HG02852 (cell line): ENCODE results near the gene FHAD1.
"Not testable (repeated sequence)": the region's sequence is repeated elsewhere in the genome, so short reads cannot be mapped to it uniquely, and the experiment has no call there.

Experiments
- ATAC-seq: cut with Tn5 transposase; IDR thresholded peaks from one replicate; pipeline ENCODE4 v1.9.1; 2021; ENCODE audit warnings: mild to moderate bottlenecking, moderate library complexity; ENCODE audit not compliant: unreplicated experiment

The FHAD1 gene

DNA sequence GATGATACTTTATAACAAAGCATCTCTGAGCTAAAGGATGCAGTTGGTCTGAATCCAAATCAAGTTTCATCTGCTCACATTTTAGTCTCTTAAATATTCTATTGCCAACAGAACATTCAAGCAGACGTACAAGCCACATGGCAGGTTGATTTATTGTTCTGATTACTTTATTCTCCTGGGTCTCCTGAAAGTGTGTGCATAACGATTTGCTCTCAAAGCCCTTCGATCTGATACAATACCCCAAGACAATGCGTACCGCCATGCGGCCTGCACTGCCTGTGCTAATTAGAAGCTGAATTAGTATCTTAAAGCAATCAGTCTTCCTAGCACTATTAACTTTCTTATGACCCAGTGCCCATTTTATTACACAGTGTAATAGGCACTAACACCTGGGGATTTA, 56.9 kb downstream of the FHAD1 start:
- ATAC-seq: no peak

GRCh38 chr1:15304708-15305467, 57.9 kb downstream of the FHAD1 start:
- no peak for ATAC-seq

DNA sequence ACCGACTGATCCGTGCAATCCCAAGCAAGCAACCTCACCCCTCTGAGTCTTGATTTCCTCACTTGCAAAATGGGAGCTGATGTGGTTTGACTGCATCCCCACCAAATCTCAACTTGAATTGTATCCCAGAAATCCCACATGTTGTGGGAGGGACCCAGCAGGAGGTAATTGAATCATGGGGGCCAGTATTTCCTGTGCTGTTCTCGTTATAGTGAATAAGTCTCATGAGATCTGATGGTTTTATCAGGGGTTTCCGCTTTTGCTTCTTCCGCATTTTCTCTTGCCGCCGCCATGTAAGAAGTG, 58.4 kb downstream of the FHAD1 start:
- no peak for ATAC-seq

GRCh38 chr1:15306352-15306751, 59.3 kb downstream of the FHAD1 start:
- ATAC-seq: not testable (repeated sequence)

DNA sequence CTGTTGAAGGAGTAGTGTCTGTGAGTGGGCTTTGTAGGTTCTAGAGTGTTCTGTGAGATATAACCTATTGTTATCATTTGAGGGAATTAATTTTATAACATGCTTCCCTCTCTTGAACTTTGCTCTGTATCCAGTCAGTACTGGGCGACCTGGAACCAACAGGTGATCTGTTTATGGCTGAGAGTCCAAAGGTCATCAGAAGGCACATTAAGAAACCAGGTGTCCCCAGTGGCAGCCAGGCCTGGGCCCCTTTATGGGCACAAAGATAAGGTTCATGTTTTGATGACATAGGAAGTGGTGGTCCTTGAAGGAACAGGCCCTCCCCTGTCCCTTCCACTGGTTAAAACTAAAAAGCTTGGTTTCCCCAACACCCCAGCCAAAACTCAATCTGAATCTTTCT, 61.1 kb downstream of the FHAD1 start:
- no peak for ATAC-seq

DNA sequence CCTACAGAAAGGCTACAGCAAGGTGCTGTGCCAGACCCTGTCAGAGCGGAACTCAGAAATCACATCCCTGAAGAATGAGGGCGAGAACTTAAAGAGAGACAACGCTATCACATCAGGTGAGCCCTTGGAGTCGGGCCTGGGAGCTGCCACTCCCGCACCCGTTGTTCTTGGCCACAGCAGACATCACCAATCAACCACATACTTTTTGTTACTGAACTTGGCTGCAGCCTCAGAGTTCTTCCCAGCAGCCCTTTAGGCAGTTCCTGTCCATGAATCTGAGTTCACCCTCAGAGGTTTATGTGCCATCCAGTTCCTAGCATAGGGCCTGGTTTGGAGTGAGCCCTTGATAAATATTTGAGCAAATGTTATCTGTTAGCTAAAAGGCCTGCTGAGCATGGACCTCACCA, 61.6 kb downstream of the FHAD1 start:
- no peak for ATAC-seq

DNA sequence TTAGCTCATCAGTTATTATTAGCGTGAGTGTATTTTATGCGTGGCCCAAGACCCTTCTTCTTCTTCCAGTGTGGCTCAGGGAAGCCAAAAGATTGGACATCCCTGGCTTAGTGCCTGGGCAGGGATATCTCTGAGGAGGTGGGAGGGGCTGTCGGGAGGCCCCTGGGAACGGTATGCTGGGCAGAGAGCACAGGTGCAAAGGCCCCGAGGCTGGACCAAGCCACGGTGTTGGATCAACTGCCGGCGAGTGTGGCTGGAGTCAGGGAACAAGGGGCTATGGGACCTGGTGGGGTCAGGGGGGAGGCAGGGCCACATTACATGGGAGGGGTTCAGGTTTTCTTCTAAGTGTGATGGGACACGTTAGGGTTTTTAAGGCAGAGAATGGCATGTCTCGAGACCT, 62.7 kb downstream of the FHAD1 start:
- no peak for ATAC-seq

DNA sequence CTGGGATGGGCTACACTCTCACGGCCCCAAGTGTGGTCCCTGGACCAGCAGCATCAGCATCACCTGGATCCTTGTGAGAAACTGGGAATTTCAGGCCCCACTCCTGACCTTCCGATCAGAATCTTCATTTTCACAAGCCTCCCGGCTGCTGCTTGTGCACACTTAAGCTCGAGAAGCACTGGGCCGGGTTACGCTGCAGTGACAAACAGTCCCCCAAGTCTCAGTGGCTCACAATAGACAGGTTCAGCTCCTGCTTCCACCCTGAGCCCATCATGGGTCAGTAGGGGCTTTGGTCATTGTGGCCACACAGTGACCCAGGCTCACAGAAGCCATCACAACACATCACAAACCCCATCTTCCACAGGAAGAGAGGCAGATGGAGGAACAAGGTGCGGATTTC, 63.5 kb downstream of the FHAD1 start:
- no peak for ATAC-seq

DNA sequence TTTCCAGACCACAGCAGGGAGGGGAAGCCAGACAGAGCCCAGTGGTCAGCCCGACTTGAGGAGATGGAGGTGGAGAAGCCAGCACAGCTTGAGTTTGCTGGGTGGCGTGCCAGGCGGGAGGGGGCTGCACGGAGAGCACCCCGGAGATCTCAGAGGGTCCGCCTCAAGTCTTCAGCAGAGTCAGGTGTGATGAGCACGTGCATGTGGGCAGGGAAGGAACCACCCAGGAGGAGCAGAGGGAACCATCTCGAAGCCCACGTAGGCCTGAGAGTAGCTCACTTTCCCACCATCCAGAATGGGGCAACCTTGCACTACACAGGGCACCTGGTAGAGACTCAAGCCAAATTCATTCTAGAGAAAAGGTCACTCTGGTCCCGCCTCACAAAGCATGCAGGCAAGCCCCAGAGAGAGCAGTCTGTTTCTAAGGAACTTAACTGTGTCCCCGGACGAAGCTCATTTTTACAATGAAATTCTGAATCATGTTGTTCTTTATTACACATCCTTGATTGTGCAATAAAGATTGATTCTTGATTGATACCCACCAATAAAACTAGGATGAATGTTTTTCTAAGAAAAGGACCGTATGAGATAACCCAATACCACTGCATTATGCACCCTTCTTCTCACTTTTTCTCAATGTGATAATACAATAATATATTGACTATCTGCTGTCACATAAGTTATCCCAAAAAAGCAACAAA, 64.2 kb downstream of the FHAD1 start:
- no peak for ATAC-seq

DNA sequence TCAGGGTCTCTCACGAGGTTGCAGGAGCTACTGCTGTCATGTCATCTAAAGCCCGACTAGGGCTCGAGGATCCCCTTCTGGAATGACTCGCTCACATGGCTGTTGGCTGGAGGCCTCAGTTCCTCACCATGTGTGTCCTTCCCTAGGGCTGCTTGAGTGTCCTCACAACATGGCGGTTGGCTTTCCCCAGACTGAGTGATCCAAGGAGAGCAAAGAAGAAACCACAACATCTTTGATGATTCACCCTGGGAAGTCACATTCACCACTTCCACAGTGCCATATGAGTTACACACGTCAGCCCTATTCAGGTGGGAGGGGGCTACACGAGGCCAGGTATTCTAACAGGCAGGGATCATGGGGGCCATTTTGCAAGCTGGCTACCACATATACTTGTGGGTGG, 64.9 kb downstream of the FHAD1 start:
- no peak for ATAC-seq

DNA sequence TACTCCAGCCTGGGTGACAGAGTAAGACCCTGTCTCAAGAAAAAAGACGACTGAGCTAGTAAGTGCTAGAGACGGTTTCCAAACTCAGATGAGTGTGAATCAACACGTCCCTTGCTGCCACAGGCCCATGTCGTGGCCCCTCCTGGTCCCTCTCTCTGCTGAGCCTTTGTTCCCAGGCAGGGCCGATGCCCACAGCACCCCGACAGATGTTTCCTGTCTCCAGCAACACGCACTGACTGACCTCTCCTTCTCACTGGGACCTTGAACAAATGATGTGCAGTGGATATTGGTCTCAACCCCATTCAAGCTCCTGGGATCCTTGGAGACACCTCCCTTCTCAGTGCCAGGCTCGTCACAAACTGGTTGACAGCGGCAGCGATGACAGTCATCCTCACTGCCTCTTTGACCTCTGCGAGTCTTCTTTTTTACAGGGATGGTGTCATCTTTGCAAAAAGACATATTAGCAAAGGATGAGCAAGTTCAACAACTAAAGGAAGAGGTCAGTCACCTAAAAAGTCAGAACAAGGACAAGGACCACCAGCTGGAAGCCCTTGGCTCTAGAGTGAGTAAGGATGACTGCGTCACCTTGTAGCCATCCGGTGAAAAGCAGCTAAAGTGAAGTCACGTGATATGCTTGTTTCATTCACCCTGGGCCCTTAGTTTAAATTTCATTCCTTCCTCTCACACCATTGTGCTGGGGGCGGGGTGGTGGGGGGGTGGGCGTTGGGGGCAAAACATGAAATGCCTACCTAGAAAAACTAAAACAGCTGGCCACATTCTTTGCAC, 65.8 kb downstream of the FHAD1 start:
- no peak for ATAC-seq

- no peak for ATAC-seq
Measured at GRCh38 chr1:15314328-15315281, 67.6 kb downstream of the FHAD1 start.

- no peak for ATAC-seq
Measured at GRCh38 chr1:15315815-15316214, 68.8 kb downstream of the FHAD1 start.

- no peak for ATAC-seq
Measured at GRCh38 chr1:15316510-15316909, 69.5 kb downstream of the FHAD1 start.

DNA sequence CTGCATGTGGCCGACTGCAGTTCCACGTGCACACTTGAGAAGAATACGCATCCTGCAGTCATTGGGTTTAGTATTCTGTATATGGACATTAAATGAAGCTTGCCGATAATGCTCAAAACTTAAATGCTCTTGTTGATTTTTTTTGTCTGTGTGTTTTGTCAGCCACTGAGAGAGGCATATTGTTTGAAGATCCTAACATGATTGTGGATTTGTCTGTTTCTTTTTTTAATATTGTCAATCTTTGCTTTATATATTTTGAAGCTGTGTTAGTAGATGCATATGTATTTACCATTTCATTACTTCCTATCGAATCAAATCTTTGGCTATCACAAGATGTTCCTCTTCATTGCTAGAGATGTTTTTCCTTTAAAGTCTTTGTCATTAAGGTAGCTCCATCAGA, 73.2 kb downstream of the FHAD1 start:
- ATAC-seq: no peak

- ATAC-seq: no peak
Measured at GRCh38 chr1:15321601-15322000, 74.6 kb downstream of the FHAD1 start.

- no peak for ATAC-seq
Measured at GRCh38 chr1:15322648-15323350, 75.8 kb downstream of the FHAD1 start.

GRCh38 chr1:15323351-15323988, 76.4 kb downstream of the FHAD1 start:
- ATAC-seq: no peak

DNA sequence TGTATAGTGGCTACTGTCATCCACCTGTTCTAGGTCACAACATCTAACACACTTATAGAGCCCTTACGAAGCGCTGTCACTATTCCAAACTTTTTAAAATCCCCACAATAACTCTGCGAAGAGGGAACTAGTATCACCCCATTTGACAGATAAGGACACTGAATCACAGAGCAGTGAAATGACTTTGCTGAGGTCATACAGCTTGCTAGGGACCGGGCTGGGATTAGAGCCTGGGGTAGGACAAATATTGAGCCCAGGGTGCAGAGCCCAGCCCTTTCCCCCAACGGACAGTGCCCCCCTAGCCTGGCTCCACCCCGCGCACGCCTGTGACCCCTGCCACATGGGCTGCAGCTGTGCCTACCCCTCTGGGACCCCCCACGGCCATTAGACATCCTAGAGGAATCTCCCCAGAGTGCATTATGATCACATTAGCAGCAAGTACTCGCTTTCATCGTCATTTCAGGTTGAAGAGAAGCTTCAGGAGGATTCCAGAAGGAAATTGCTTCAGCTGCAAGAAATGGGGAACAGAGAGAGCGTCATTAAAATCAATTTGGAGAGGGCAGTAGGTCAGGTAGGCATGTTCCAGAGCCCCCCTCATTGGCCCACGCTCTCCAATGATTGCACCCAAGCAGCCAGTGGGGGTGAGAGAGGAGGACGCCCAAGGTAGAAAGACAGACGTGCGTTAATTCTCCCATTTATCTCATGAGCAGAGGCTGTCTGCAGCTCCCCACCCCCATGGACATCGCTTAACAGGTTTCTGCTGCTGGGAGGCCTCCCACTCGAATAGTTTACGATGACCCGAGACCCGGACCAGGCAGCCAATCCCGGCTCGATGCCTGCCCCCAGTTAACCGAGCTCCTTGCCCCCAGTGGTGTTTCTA, 77.2 kb downstream of the FHAD1 start:
- ATAC-seq: no peak
